B cell (primary cell): Measurements from ENCODE around the gene FXYD7. TPM values are rescaled to one million over a fixed set of nuclear protein-coding genes. Genes with fewer than 3 reads are reported as not detected.

Experiments used
- ATAC-seq: fragments of 200-7000 bp; cut with Tn5 transposase; one replicate; pipeline ENCODE4 v1.10.0; 2021; ENCODE audit warnings: low read depth, mild to moderate bottlenecking, moderate number of reproducible peaks, moderate library complexity
- CTCF ChIA-PET: fragments of 350-600 bp; sonication (Branson Sonifier 250); formaldehyde crosslinking; loops from one replicate; lab custom pipeline; 2021; ENCODE audit warnings: antibody characterized with exemption, inconsistent platforms; lab: Charles Lee
- POLR2A ChIA-PET: fragments of 350-600 bp; sonication (Branson Sonifier 250); formaldehyde crosslinking; loops from one replicate; lab custom pipeline; 2021; ENCODE audit warnings: antibody characterized with exemption; lab: Charles Lee
- DNase-seq: peaks from one replicate; pipeline ENCODE4 v3.0.0; 2013
- H2AFZ ChIP-seq: 2 replicates; pipeline ENCODE4 v1.6.1; 2012; ENCODE audit warnings: mild to moderate bottlenecking, low read depth, low read length; ENCODE audit not compliant: insufficient read depth, poor library complexity, severe bottlenecking
- H3K27ac ChIP-seq, 2 donors: 1 replicate in 1 of 2; 2 replicates in 1 of 2; pipeline ENCODE4 v1.5.1; 2012 to 2013; ENCODE audit warnings: low read length in 2 of 2, mild to moderate bottlenecking in 2 of 2, moderate library complexity in 1 of 2
- H3K27me3 ChIP-seq, 4 experiments: fragments of 200-600 bp in 1 of 4; sonication (generic) in 1 of 4; replicated peaks in 1 of 4; 1 replicate in 2 of 4; 2 replicates in 2 of 4; pipeline versions ENCODE4 v1.6.1 to v1.7.0; 2013 to 2016; ENCODE audit warnings: low read length in 3 of 4, mild to moderate bottlenecking in 2 of 4, mixed read lengths in 1 of 4, moderate library complexity in 1 of 4; ENCODE audit not compliant: insufficient read depth in 4 of 4, control insufficient read depth in 3 of 4; ENCODE audit errors: control extremely low read depth in 1 of 4
- H3K36me3 ChIP-seq, 2 experiments: replicated peaks in 1 of 2; 1 replicate in 1 of 2; 2 replicates in 1 of 2; pipeline versions ENCODE4 v1.6.1 to v1.7.1; 2013; ENCODE audit warnings: low read length in 1 of 2; ENCODE audit not compliant: insufficient read depth in 2 of 2, control insufficient read depth in 1 of 2; ENCODE audit errors: control extremely low read depth in 1 of 2, extremely low read depth in 1 of 2
- H3K4me1 ChIP-seq, 2 donors: fragments of 200-600 bp in 1 of 2; sonication (generic) in 1 of 2; 1 replicate in 1 of 2; 2 replicates in 1 of 2; pipeline versions ENCODE4 v1.5.1 to v1.6.1; 2013 to 2017; ENCODE audit warnings: low read length in 2 of 2; ENCODE audit not compliant: control insufficient read depth in 2 of 2, insufficient read depth in 2 of 2
- H3K4me2 ChIP-seq: replicated peaks from 2 replicates; pipeline ENCODE3; 2012; ENCODE audit warnings: mild to moderate bottlenecking, low read depth, low read length; ENCODE audit not compliant: poor library complexity, severe bottlenecking
- H3K4me3 ChIP-seq, 5 experiments: fragments of 200-600 bp in 1 of 5; sonication (generic) in 1 of 5; 1 replicate in 3 of 5; 2 replicates in 2 of 5; pipeline versions ENCODE4 v1.5.1 to v1.7.0; 2011 to 2016; ENCODE audit warnings: low read length in 4 of 5, mild to moderate bottlenecking in 4 of 5, low read depth in 2 of 5, control low read depth in 1 of 5, moderate library complexity in 1 of 5; ENCODE audit not compliant: insufficient read depth in 1 of 5; ENCODE audit errors: control extremely low read depth in 1 of 5, extremely low read depth in 1 of 5
- H3K79me2 ChIP-seq: fragments of 200-600 bp; sonication (generic); one replicate; pipeline ENCODE4 v1.6.0; 2016; ENCODE audit warnings: low read length; ENCODE audit not compliant: control insufficient read depth, insufficient read depth
- H3K9ac ChIP-seq: fragments of 200-600 bp; sonication (generic); 2 replicates; pipeline ENCODE4 v1.6.1; 2017; ENCODE audit warnings: mild to moderate bottlenecking, low read length, moderate library complexity
- H3K9me3 ChIP-seq, 3 donors: one replicate each; pipeline versions ENCODE4 v1.6.1 to v1.7.1; 2013; ENCODE audit warnings: low read length in 2 of 3; ENCODE audit not compliant: control insufficient read depth in 2 of 3, insufficient read depth in 1 of 3; ENCODE audit errors: control extremely low read depth in 1 of 3
- H4K20me1 ChIP-seq: 2 replicates; pipeline ENCODE4 v1.6.0; 2012; ENCODE audit warnings: mild to moderate bottlenecking, low read length; ENCODE audit not compliant: insufficient read depth, control insufficient read depth, poor library complexity, severe bottlenecking
- H3K27ac Mint-ChIP-seq: one replicate; pipeline ENCODE4 v1.8.0; 2021; ENCODE audit warnings: mixed read lengths
- H3K27me3 Mint-ChIP-seq: one replicate; pipeline ENCODE4 v1.8.0; 2021; ENCODE audit warnings: mixed read lengths
- H3K4me1 Mint-ChIP-seq: one replicate; pipeline ENCODE4 v1.8.0; 2021; ENCODE audit warnings: mixed read lengths
- H3K4me3 Mint-ChIP-seq: one replicate; pipeline ENCODE4 v1.8.0; 2021; ENCODE audit warnings: mixed read lengths
- H3K9me3 Mint-ChIP-seq: one replicate; pipeline ENCODE4 v1.8.0; 2022; ENCODE audit warnings: mixed read lengths; ENCODE audit not compliant: insufficient read depth
- EZH2 ChIP-seq: IDR thresholded peaks from 2 replicates; pipeline ENCODE4 v1.6.1; 2012; ENCODE audit warnings: borderline replicate concordance, low read depth, mild to moderate bottlenecking, moderate library complexity, low read length; ENCODE audit not compliant: insufficient read depth, poor library complexity, severe bottlenecking
- WGBS: methylation state at CpG from one replicate; pipeline ENCODE4 v1.1.5; 2013; ENCODE audit warnings: missing lambda C conversion rate; ENCODE audit not compliant: insufficient coverage; 5-methylcytosine and 5-hydroxymethylcytosine counted together
- intact Hi-C: fragments of 100-400 bp; cut with micrococcal nuclease; formaldehyde crosslinking; loops from one replicate; pipeline ENCODE4 v1.10.0; 2022
- polyA plus RNA-seq: library from polyadenylated mRNA; depleted of rRNA; stranded (reverse); fragments of >200 nt; gene quantifications from 2 replicates; pipeline ENCODE4 v1.2.3, GENCODE V29; 2012
- total RNA-seq, 2 donors: library from RNA; stranded (reverse); fragments of 120-200 nt in 1 of 2; gene quantifications; 1 replicate in 1 of 2; 2 replicates in 1 of 2; pipeline versions ENCODE4 v1.2.3 to v1.2.4, GENCODE V29; 2013 to 2022
- TF ChIP-seq, protein P1 (sequence below): fragments of 200-600 bp; IDR thresholded peaks from one replicate; pipeline ENCODE4 v1.8.0; 2022; ENCODE audit warnings: antibody characterized with exemption, mild to moderate bottlenecking

FXYD7 gene
- total and polyA plus RNA-seq, 2 donors (not counting 1 experiment from before 2014, with no cell fraction given): 3.8 to 27.4 TPM

DNA sequence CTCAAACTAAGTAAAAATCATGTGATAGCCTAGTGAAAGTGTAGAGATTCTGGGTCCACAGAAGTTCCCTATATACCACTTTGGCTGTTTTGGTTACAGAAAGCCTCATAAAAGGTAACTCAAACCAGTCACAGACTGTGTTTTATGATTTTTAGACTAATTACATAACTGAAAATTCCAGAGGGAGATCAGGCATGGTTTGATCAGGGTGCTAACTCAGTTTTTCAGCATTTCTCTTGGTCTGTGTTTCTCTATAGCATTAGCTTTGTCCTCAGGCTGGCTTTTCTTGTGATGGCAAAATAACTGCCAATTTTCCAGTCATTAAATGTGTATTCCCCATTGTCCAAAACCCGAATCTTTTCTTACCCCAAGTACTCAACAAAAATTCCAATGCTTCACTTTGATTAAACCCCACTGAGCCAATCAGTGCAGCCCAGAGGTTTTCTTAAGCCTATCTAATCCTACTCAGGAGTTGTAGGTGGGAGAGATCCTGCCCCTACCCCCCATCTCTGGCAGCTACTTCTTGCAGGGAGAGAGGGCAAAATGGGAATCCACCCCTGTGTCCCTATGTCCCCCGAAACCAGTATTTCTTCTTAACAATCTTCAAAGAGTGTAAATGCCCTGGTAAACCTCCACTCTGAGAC is 36.0 kb upstream of the FXYD7 start:
- Histone ChIP-seq H3K36me3 (no peaks in the 10 kb centered on the region), H3K27me3 (peaks cover 0 to 9% (median 0%) of the 10 kb centered on the region in 4 experiments), H3K9me3 (peaks cover 0 to 12% (median 0%) of the 10 kb centered on the region in 3 donors), H3K4me1 (no peaks in the 10 kb centered on the region), H2AFZ (no peak overlapping the region), H3K4me3 (no peak overlapping the region), H4K20me1 (no peaks in the 10 kb centered on the region), H3K9ac (no peak overlapping the region), H3K4me2 (no peak overlapping the region), H3K79me2 (no peaks in the 10 kb centered on the region), H3K27ac (no peak overlapping the region)
- no peak for TF ChIP-seq EZH2
- TF ChIP-seq, protein P1, sequence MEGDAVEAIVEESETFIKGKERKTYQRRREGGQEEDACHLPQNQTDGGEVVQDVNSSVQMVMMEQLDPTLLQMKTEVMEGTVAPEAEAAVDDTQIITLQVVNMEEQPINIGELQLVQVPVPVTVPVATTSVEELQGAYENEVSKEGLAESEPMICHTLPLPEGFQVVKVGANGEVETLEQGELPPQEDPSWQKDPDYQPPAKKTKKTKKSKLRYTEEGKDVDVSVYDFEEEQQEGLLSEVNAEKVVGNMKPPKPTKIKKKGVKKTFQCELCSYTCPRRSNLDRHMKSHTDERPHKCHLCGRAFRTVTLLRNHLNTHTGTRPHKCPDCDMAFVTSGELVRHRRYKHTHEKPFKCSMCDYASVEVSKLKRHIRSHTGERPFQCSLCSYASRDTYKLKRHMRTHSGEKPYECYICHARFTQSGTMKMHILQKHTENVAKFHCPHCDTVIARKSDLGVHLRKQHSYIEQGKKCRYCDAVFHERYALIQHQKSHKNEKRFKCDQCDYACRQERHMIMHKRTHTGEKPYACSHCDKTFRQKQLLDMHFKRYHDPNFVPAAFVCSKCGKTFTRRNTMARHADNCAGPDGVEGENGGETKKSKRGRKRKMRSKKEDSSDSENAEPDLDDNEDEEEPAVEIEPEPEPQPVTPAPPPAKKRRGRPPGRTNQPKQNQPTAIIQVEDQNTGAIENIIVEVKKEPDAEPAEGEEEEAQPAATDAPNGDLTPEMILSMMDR: no peak
- POLR2A ChIA-PET: no interaction called here
- intact Hi-C loops: no loop called here
- CTCF ChIA-PET: interaction anchor here (1.1 kb wide), 2 partner anchors 8 to 10 kb away, joined by 3 read pairs; no protein-coding TSS in a partner anchor
- H3K27ac Mint-ChIP-seq: no peak overlapping the region
- H3K27me3 Mint-ChIP-seq: peaks cover 8% of the 10 kb centered on the region
- no peak overlapping the region for H3K4me3 Mint-ChIP-seq
- ATAC-seq: no peak
- WGBS: no CpG with 5 or more reads among the region's 2 CpGs
- no peaks in the 10 kb centered on the region for H3K9me3 Mint-ChIP-seq
- no peak for DNase-seq
- no peaks in the 10 kb centered on the region for H3K4me1 Mint-ChIP-seq

DNA sequence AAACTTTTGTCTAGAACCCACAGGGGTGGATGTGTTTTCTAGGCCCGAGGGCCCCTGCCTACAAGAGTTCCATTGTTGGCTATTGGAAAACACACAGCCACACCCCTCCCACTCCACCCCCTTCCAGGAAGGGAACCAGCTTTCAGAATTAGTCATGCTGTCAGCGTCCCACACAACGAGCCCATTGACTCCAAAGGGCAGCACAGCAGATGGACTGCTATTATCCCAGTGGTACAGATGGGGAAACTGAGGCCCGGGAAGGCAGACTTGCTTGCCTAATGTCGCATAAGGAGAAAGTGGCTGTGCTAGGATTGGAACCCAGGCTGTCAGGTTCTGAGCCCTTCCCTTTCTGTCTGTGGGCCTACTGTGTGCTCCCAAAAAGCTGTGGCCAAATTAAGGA is 35.5 kb upstream of the FXYD7 start:
- no peak for TF ChIP-seq EZH2
- TF ChIP-seq, protein P1: no peak
- no peak overlapping the region for H3K9ac ChIP-seq
- Mint-ChIP-seq H3K4me3 (no peak overlapping the region), H3K9me3 (no peaks in the 10 kb centered on the region), H3K27ac (no peak overlapping the region), H3K27me3 (peaks cover 8% of the 10 kb centered on the region), H3K4me1 (no peaks in the 10 kb centered on the region)
- no peak overlapping the region for H3K4me2 ChIP-seq
- no peak overlapping the region for H3K27ac ChIP-seq
- no peaks in the 10 kb centered on the region for H3K36me3 ChIP-seq
- H3K9me3 ChIP-seq: peaks cover 0 to 12% (median 0%) of the 10 kb centered on the region in 3 donors
- ChIA-PET POLR2A (no interaction called here), CTCF (interaction anchor here (1.1 kb wide), 1 partner anchor 10 kb away, joined by 3 read pairs; no protein-coding TSS in a partner anchor)
- peaks cover 0 to 9% (median 0%) of the 10 kb centered on the region in 4 experiments for H3K27me3 ChIP-seq
- 21% methylated on average over 4 of the region's 5 CpGs for WGBS
- H3K4me1 ChIP-seq: no peaks in the 10 kb centered on the region
- DNase-seq (no peak), ATAC-seq (no peak)
- no peaks in the 10 kb centered on the region for H3K79me2 ChIP-seq
- intact Hi-C loops: no loop called here
- H3K4me3 ChIP-seq: no peak overlapping the region
- H4K20me1 ChIP-seq: no peaks in the 10 kb centered on the region
- H2AFZ ChIP-seq: no peak overlapping the region
